ENCODE data around the gene SLC26A2.
"Not testable (repeated sequence)": the region's sequence is repeated elsewhere in the genome, so short reads cannot be mapped to it uniquely, and the experiment has no call there.

The SLC26A2 gene

GRCh38 chr5:150017226-150018005, 56.9 kb downstream of the SLC26A2 start:
- H3K36me3 ChIP-seq (ENCODE audit: control insufficient read depth in 2 of 2, insufficient read depth in 2 of 2, low read length in 2 of 2) = peaks cover 63 to 85% of the 10 kb centered on the region in 2 donors
- H3K27ac ChIP-seq (ENCODE audit: low read depth in 2 of 2, low read length in 2 of 2) = no peak overlapping the region
- H3K9ac ChIP-seq (ENCODE audit: low read depth in 1 of 2, low read length in 2 of 2) = no peak overlapping the region
- H3K9me3 ChIP-seq (ENCODE audit: control insufficient read depth in 2 of 2, low read length in 2 of 2) = no peaks in the 10 kb centered on the region
- peaks cover 4 to 5% of the 10 kb centered on the region in 2 donors for H3K4me1 ChIP-seq (ENCODE audit: control insufficient read depth in 2 of 2, insufficient read depth in 2 of 2, low read length in 2 of 2)
- no peak overlapping the region for H3K4me3 ChIP-seq (ENCODE audit: low read length in 2 of 2)
- H3K27me3 ChIP-seq (ENCODE audit: control insufficient read depth in 2 of 2, insufficient read depth in 2 of 2, low read length in 2 of 2) = no peaks in the 10 kb centered on the region

DNA sequence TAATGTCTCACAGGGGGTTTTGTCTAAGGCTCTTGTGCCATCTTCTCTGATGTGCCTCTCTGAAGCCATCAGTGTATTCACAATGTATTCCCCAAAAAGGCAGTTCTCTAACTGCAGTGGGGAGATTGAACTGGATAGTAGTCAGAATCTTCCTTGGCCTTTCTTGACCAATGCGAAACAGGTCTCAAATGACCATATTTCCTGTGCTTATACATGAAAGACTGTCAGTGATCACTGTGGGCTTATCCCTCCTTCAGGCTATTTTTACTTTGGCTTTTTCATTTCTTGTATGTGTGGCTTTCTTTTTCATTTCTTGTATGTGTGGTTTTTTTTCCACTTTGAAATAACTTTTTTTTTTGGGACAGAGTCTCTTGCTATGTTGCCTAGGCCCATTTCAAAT, 59.7 kb downstream of the SLC26A2 start:
- no peak overlapping the region for H3K9ac ChIP-seq (ENCODE audit: low read depth in 1 of 2, low read length in 2 of 2)
- no peak overlapping the region for H3K4me3 ChIP-seq (ENCODE audit: low read length in 2 of 2)
- H3K4me1 ChIP-seq (ENCODE audit: control insufficient read depth in 2 of 2, insufficient read depth in 2 of 2, low read length in 2 of 2) = no peaks in the 10 kb centered on the region
- no peaks in the 10 kb centered on the region for H3K27me3 ChIP-seq (ENCODE audit: control insufficient read depth in 2 of 2, insufficient read depth in 2 of 2, low read length in 2 of 2)
- no peaks in the 10 kb centered on the region for H3K9me3 ChIP-seq (ENCODE audit: control insufficient read depth in 2 of 2, low read length in 2 of 2)
- H3K27ac ChIP-seq (ENCODE audit: low read depth in 2 of 2, low read length in 2 of 2) = no peak overlapping the region
- peaks cover 64 to 88% of the 10 kb centered on the region in 2 donors for H3K36me3 ChIP-seq (ENCODE audit: control insufficient read depth in 2 of 2, insufficient read depth in 2 of 2, low read length in 2 of 2)

DNA sequence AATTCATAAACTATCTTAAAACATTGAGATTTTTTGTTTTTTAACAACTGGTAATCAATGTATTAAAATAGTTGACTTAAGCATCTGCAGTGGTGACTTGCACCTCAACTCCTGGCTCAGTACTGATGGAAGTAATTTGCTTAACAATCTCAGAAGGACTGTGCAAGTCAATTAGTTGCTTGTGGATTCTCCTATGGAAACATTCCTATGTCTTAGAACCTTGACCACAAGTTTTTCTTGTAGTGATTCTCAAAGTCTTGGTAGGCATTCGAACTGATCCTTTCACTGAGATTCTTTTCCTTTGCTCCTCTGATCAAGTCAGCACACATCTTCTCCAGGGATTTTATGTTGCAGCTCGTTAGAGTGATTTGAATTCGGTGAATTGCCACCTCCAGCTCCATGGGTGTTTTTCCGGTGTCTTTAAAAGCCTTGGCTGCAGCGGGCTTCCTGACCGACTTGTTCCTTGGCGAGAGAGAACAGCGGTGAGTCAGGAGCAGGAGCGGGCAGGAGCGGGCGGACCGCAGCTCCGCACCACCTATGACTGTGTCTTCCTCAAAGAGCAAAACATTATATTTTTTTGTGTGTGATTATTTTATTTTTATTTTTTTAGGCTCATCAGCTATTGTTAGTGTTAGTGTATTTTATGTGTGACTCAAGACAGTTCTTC, 61.1 kb downstream of the SLC26A2 start:
- H3K27ac ChIP-seq (ENCODE audit: low read depth in 2 of 2, low read length in 2 of 2) = no peak overlapping the region
- H3K27me3 ChIP-seq (ENCODE audit: control insufficient read depth in 2 of 2, insufficient read depth in 2 of 2, low read length in 2 of 2) = no peaks in the 10 kb centered on the region
- no peaks in the 10 kb centered on the region for H3K4me1 ChIP-seq (ENCODE audit: control insufficient read depth in 2 of 2, insufficient read depth in 2 of 2, low read length in 2 of 2)
- H3K36me3 ChIP-seq (ENCODE audit: control insufficient read depth in 2 of 2, insufficient read depth in 2 of 2, low read length in 2 of 2) = peaks cover 62 to 89% of the 10 kb centered on the region in 2 donors
- no peak overlapping the region for H3K9ac ChIP-seq (ENCODE audit: low read depth in 1 of 2, low read length in 2 of 2)
- no peaks in the 10 kb centered on the region for H3K9me3 ChIP-seq (ENCODE audit: control insufficient read depth in 2 of 2, low read length in 2 of 2)
- no peak overlapping the region for H3K4me3 ChIP-seq (ENCODE audit: low read length in 2 of 2)

- H3K9ac ChIP-seq (ENCODE audit: low read depth in 1 of 2, low read length in 2 of 2) = no peak overlapping the region
- no peaks in the 10 kb centered on the region for H3K27me3 ChIP-seq (ENCODE audit: control insufficient read depth in 2 of 2, insufficient read depth in 2 of 2, low read length in 2 of 2)
- no peaks in the 10 kb centered on the region for H3K4me1 ChIP-seq (ENCODE audit: control insufficient read depth in 2 of 2, insufficient read depth in 2 of 2, low read length in 2 of 2)
- H3K36me3 ChIP-seq (ENCODE audit: control insufficient read depth in 2 of 2, insufficient read depth in 2 of 2, low read length in 2 of 2) = peaks cover 66 to 94% of the 10 kb centered on the region in 2 donors
- no peak overlapping the region for H3K4me3 ChIP-seq (ENCODE audit: low read length in 2 of 2)
- H3K27ac ChIP-seq (ENCODE audit: low read depth in 2 of 2, low read length in 2 of 2) = no peak overlapping the region
- H3K9me3 ChIP-seq (ENCODE audit: control insufficient read depth in 2 of 2, low read length in 2 of 2) = no peaks in the 10 kb centered on the region
Observed at GRCh38 chr5:150022158-150022531, 61.6 kb downstream of the SLC26A2 start.

GRCh38 chr5:150022681-150023080, 62.1 kb downstream of the SLC26A2 start:
- H3K4me3 ChIP-seq (ENCODE audit: low read length in 2 of 2) = no peak overlapping the region
- peaks cover 71 to 89% of the 10 kb centered on the region in 2 donors for H3K36me3 ChIP-seq (ENCODE audit: control insufficient read depth in 2 of 2, insufficient read depth in 2 of 2, low read length in 2 of 2)
- no peak overlapping the region for H3K9ac ChIP-seq (ENCODE audit: low read depth in 1 of 2, low read length in 2 of 2)
- no peaks in the 10 kb centered on the region for H3K9me3 ChIP-seq (ENCODE audit: control insufficient read depth in 2 of 2, low read length in 2 of 2)
- no peaks in the 10 kb centered on the region for H3K4me1 ChIP-seq (ENCODE audit: control insufficient read depth in 2 of 2, insufficient read depth in 2 of 2, low read length in 2 of 2)
- H3K27ac ChIP-seq (ENCODE audit: low read depth in 2 of 2, low read length in 2 of 2) = no peak overlapping the region
- H3K27me3 ChIP-seq (ENCODE audit: control insufficient read depth in 2 of 2, insufficient read depth in 2 of 2, low read length in 2 of 2) = no peaks in the 10 kb centered on the region

- H3K27ac ChIP-seq (ENCODE audit: low read depth in 2 of 2, low read length in 2 of 2) = no peak overlapping the region
- H3K36me3 ChIP-seq (ENCODE audit: control insufficient read depth in 2 of 2, insufficient read depth in 2 of 2, low read length in 2 of 2) = peaks cover 72 to 90% of the 10 kb centered on the region in 2 donors
- H3K4me3 ChIP-seq (ENCODE audit: low read length in 2 of 2) = no peak overlapping the region
- no peaks in the 10 kb centered on the region for H3K9me3 ChIP-seq (ENCODE audit: control insufficient read depth in 2 of 2, low read length in 2 of 2)
- no peaks in the 10 kb centered on the region for H3K27me3 ChIP-seq (ENCODE audit: control insufficient read depth in 2 of 2, insufficient read depth in 2 of 2, low read length in 2 of 2)
- no peak overlapping the region for H3K9ac ChIP-seq (ENCODE audit: low read depth in 1 of 2, low read length in 2 of 2)
- no peaks in the 10 kb centered on the region for H3K4me1 ChIP-seq (ENCODE audit: control insufficient read depth in 2 of 2, insufficient read depth in 2 of 2, low read length in 2 of 2)
Observed at GRCh38 chr5:150023136-150023535, 62.6 kb downstream of the SLC26A2 start.

- Histone ChIP-seq H3K27me3 (ENCODE audit: control insufficient read depth in 2 of 2, insufficient read depth in 2 of 2, low read length in 2 of 2) (no peaks in the 10 kb centered on the region), H3K4me3 (ENCODE audit: low read length in 2 of 2) (no peak overlapping the region), H3K4me1 (ENCODE audit: control insufficient read depth in 2 of 2, insufficient read depth in 2 of 2, low read length in 2 of 2) (no peaks in the 10 kb centered on the region), H3K36me3 (ENCODE audit: control insufficient read depth in 2 of 2, insufficient read depth in 2 of 2, low read length in 2 of 2) (peaks cover 61 to 79% of the 10 kb centered on the region in 2 donors), H3K9me3 (ENCODE audit: control insufficient read depth in 2 of 2, low read length in 2 of 2) (no peaks in the 10 kb centered on the region), H3K27ac (ENCODE audit: low read depth in 2 of 2, low read length in 2 of 2) (no peak overlapping the region), H3K9ac (ENCODE audit: low read depth in 1 of 2, low read length in 2 of 2) (no peak overlapping the region)
Observed at GRCh38 chr5:150024346-150024984, 63.9 kb downstream of the SLC26A2 start.

DNA sequence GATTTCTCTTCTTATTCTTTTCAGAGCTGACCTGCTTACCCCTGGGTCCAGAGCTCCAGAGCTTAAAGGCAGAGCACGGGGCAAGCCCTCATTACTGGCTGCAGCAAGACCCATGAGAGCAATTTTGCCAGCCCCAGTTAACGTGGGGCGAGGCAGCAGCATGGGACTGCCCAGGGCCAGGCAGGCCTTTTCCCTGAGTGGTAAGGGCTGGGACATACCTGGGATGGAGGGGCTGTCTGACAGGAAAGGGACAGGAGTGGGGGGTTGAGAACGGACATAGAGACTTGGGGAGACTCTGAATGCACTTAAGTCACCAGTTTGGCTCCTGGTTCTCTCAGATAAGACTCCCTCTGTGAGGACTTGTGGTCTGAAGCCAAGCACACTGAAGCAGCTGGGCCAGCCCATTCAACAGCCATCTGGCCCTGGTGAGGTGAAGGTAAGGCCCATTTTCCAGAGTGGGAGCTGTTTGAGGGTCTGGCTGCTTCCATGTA, 66.2 kb downstream of the SLC26A2 start:
- Histone ChIP-seq H3K9me3 (ENCODE audit: control insufficient read depth in 2 of 2, low read length in 2 of 2) (no peaks in the 10 kb centered on the region), H3K9ac (ENCODE audit: low read depth in 1 of 2, low read length in 2 of 2) (no peak overlapping the region), H3K4me1 (ENCODE audit: control insufficient read depth in 2 of 2, insufficient read depth in 2 of 2, low read length in 2 of 2) (no peaks in the 10 kb centered on the region), H3K36me3 (ENCODE audit: control insufficient read depth in 2 of 2, insufficient read depth in 2 of 2, low read length in 2 of 2) (peaks cover 66 to 77% of the 10 kb centered on the region in 2 donors), H3K27ac (ENCODE audit: low read depth in 2 of 2, low read length in 2 of 2) (no peak overlapping the region), H3K4me3 (ENCODE audit: low read length in 2 of 2) (no peak overlapping the region), H3K27me3 (ENCODE audit: control insufficient read depth in 2 of 2, insufficient read depth in 2 of 2, low read length in 2 of 2) (no peaks in the 10 kb centered on the region)

DNA sequence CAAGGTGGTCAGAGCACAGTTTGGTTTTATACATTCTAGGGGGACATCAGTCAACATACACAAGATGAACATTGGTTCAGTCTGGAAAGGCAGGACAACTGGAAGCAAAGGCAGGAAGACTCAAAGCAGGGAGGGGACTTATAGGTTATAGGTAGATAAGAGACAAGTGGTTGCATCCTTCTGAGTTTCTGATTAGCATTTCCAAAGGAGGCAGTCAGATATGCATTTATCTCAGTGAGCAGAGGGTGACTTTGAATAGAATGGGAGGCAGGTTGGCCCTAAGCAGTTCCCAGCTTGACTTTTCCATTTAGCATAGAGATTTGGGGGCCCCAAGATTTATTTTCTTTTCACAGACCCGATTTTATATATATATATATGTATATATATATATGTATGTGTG, 67.5 kb downstream of the SLC26A2 start:
- H3K36me3 ChIP-seq (ENCODE audit: control insufficient read depth in 2 of 2, insufficient read depth in 2 of 2, low read length in 2 of 2) = peaks cover 74 to 77% of the 10 kb centered on the region in 2 donors
- H3K9ac ChIP-seq (ENCODE audit: low read depth in 1 of 2, low read length in 2 of 2) = not testable (repeated sequence)

DNA sequence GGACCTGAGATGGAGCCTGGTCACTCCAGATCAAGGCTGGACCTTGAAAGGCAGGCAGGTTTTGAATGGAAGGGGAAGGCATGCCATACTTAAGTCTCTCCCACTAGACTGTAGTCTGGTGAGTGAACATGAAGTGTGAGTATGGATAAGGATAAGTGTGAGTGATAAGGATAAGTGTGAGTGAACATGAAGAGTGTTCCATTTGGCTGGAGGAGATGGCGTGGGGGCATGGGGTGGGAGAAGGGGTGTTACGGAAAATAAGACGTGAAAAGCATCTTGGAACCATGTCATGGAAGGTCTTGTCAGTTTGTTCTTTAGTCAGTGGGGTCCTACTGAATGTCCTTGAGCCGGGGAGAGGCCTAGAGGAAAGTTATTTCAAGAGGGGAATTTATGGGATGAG, 72.8 kb downstream of the SLC26A2 start:
- no peak overlapping the region for H3K4me3 ChIP-seq (ENCODE audit: low read length in 2 of 2)
- peaks cover 79 to 82% of the 10 kb centered on the region in 2 donors for H3K36me3 ChIP-seq (ENCODE audit: control insufficient read depth in 2 of 2, insufficient read depth in 2 of 2, low read length in 2 of 2)
- H3K9ac ChIP-seq (ENCODE audit: low read depth in 1 of 2, low read length in 2 of 2) = no peak overlapping the region
- no peaks in the 10 kb centered on the region for H3K9me3 ChIP-seq (ENCODE audit: control insufficient read depth in 2 of 2, low read length in 2 of 2)
- H3K27me3 ChIP-seq (ENCODE audit: control insufficient read depth in 2 of 2, insufficient read depth in 2 of 2, low read length in 2 of 2) = no peaks in the 10 kb centered on the region
- H3K4me1 ChIP-seq (ENCODE audit: control insufficient read depth in 2 of 2, insufficient read depth in 2 of 2, low read length in 2 of 2) = no peaks in the 10 kb centered on the region
- H3K27ac ChIP-seq (ENCODE audit: low read depth in 2 of 2, low read length in 2 of 2) = no peak overlapping the region

More for the DNA sequence above, 67.5 kb downstream of the SLC26A2 start:
- not testable (repeated sequence) for H3K27ac ChIP-seq (ENCODE audit: low read depth in 2 of 2, low read length in 2 of 2); H3K4me1 ChIP-seq (ENCODE audit: control insufficient read depth in 2 of 2, insufficient read depth in 2 of 2, low read length in 2 of 2); H3K9me3 ChIP-seq (ENCODE audit: control insufficient read depth in 2 of 2, low read length in 2 of 2); H3K27me3 ChIP-seq (ENCODE audit: control insufficient read depth in 2 of 2, insufficient read depth in 2 of 2, low read length in 2 of 2); H3K4me3 ChIP-seq (ENCODE audit: low read length in 2 of 2)

All from mucosa of rectum (tissue), 2 donors.